Lower lobe of right lung (tissue), 2 donors: ENCODE measurements around the gene TTC28. TPM values are rescaled to one million over a fixed set of nuclear protein-coding genes. Genes with fewer than 3 reads are reported as not detected.

ENCODE experiments used
- ATAC-seq, 2 donors: fragments of 200-7000 bp; cut with Tn5 transposase; one replicate each; pipeline ENCODE4 v1.9.1; 2020 to 2022; ENCODE audit warnings: mild to moderate bottlenecking in 2 of 2, moderate library complexity in 2 of 2
- DNase-seq: peaks from one replicate; pipeline ENCODE4 v3.0.0-alpha.2; 2020
- H3K27ac ChIP-seq: fragments of 200-600 bp; one replicate; pipeline ENCODE4 v1.8.0; 2022
- H3K27me3 ChIP-seq: fragments of 200-600 bp; one replicate; pipeline ENCODE4 v1.8.0; 2022; ENCODE audit warnings: low read depth
- H3K36me3 ChIP-seq: fragments of 200-600 bp; one replicate; pipeline ENCODE4 v1.8.0; 2022; ENCODE audit warnings: mild to moderate bottlenecking
- H3K4me1 ChIP-seq: fragments of 200-600 bp; one replicate; pipeline ENCODE4 v1.8.0; 2022
- H3K4me3 ChIP-seq: fragments of 200-600 bp; one replicate; pipeline ENCODE4 v1.8.0; 2022; ENCODE audit warnings: mild to moderate bottlenecking
- H3K9me3 ChIP-seq: fragments of 200-600 bp; one replicate; pipeline ENCODE4 v1.8.0; 2022
- CTCF ChIP-seq: fragments of 200-600 bp; IDR thresholded peaks from one replicate; pipeline ENCODE4 v1.8.0; 2022; ENCODE audit warnings: antibody characterized with exemption, mild to moderate bottlenecking
- intact Hi-C: fragments of 100-400 bp; cut with DNase I; formaldehyde crosslinking; loops from one replicate; pipeline ENCODE4 v1.11.0; 2022
- total RNA-seq: library from RNA; stranded (reverse); fragmentation: NEBNext Ultra II Directional; extraction: Animal tissue kit (Norgen Biotek cat#: 25700); gene quantifications from one replicate; pipeline ENCODE4 v1.2.1, GENCODE V29; 2021
- donor health status: DM: no; HTN: yes; CAD: no; lungs with severe emphysema.

Gene TTC28
- total RNA-seq, 1 donor from 2014 or later: 39.6 TPM

GRCh38 chr22:28594076-28594796 lies 85.4 kb downstream of the TTC28 start:
- Histone ChIP-seq H3K4me3 (no peak overlapping the region), H3K36me3 (no peaks in the 10 kb centered on the region), H3K9me3 (no peaks in the 10 kb centered on the region), H3K4me1 (no peaks in the 10 kb centered on the region), H3K27ac (no peak overlapping the region), H3K27me3 (no peaks in the 10 kb centered on the region)
- ATAC-seq (no peak), DNase-seq (no peak)
- no peak for TF ChIP-seq CTCF
- intact Hi-C loops: loop anchor here (10.0 kb wide), 2 partner anchors 539 to 569 kb away; no protein-coding TSS in a partner anchor

- no peak for DNase-seq
- no peak for ATAC-seq
- TF ChIP-seq CTCF: no peak
- Histone ChIP-seq H3K4me3 (no peak overlapping the region), H3K36me3 (no peaks in the 10 kb centered on the region), H3K27me3 (no peaks in the 10 kb centered on the region), H3K4me1 (no peaks in the 10 kb centered on the region), H3K9me3 (no peaks in the 10 kb centered on the region), H3K27ac (no peak overlapping the region)
- intact Hi-C loops: loop anchor here (10.0 kb wide), 2 partner anchors 538 to 568 kb away; no protein-coding TSS in a partner anchor
Measured at GRCh38 chr22:28593299-28593698, 86.3 kb downstream of the TTC28 start.

- intact Hi-C loops: no loop called here
Measured at GRCh38 chr22:28589102-28589750, 90.4 kb downstream of the TTC28 start.

GRCh38 chr22:28585324-28585723 lies 94.3 kb downstream of the TTC28 start:
- DNase-seq: no peak
- no peaks in the 10 kb centered on the region for H3K27me3 ChIP-seq
- intact Hi-C loops: no loop called here

More at GRCh38 chr22:28589102-28589750, 90.4 kb downstream of the TTC28 start:
- no peak for DNase-seq
- Histone ChIP-seq H3K36me3 (no peaks in the 10 kb centered on the region), H3K9me3 (no peaks in the 10 kb centered on the region), H3K27ac (no peak overlapping the region), H3K4me1 (no peaks in the 10 kb centered on the region), H3K4me3 (no peak overlapping the region), H3K27me3 (no peaks in the 10 kb centered on the region)
- no peak for TF ChIP-seq CTCF
- no peak for ATAC-seq

GRCh38 chr22:28582806-28583205 lies 96.8 kb downstream of the TTC28 start:
- intact Hi-C loops: no loop called here
- ATAC-seq (no peak), DNase-seq (no peak)
- H3K27me3 ChIP-seq: no peaks in the 10 kb centered on the region
- H3K9me3 ChIP-seq: no peaks in the 10 kb centered on the region
- no peak for TF ChIP-seq CTCF
- H3K4me3 ChIP-seq: no peak overlapping the region
- H3K27ac ChIP-seq: no peak overlapping the region
- H3K36me3 ChIP-seq: no peaks in the 10 kb centered on the region
- no peaks in the 10 kb centered on the region for H3K4me1 ChIP-seq

More at GRCh38 chr22:28585324-28585723, 94.3 kb downstream of the TTC28 start:
- Histone ChIP-seq H3K36me3 (no peaks in the 10 kb centered on the region), H3K4me3 (no peak overlapping the region), H3K27ac (no peak overlapping the region), H3K9me3 (no peaks in the 10 kb centered on the region), H3K4me1 (no peaks in the 10 kb centered on the region)
- no peak for ATAC-seq
- TF ChIP-seq CTCF: no peak
